ENCODE data around the gene MYO3A. TPM values are rescaled to one million over a fixed set of nuclear protein-coding genes. Genes with fewer than 3 reads are reported as not detected.
"Not testable (repeated sequence)": the region's sequence is repeated elsewhere in the genome, so short reads cannot be mapped to it uniquely, and the experiment has no call there.

The MYO3A gene
- total RNA-seq, 1 experiment from 2014 or later = not detected

GRCh38 chr10:25978771-25979170 is 44.7 kb downstream of the MYO3A start:
- DNase-seq (ENCODE audit: extremely low read depth, low read depth) = no peak

DNA sequence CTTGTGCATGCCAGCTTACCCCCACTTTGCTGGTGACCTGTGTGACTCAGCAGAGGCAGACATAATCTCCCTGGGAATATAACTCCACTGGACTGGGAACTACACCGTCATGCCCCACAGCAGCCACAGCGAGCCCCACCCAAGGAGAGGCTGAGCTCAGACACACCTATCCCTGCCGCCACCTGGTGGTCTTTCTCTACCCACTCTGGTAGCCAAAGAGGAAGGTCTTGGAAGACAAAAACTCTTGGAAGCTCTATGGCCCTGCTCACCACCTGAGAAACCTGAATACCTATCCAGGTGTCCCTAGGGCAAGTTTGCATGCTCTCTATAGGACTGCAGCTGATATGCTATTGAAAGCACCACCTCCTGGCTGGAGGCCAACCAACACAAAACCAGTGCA is 48.1 kb downstream of the MYO3A start:
- no peak for DNase-seq (ENCODE audit: extremely low read depth, low read depth)

- DNase-seq (ENCODE audit: extremely low read depth, low read depth) = no peak
Observed at GRCh38 chr10:25988583-25988982, 54.6 kb downstream of the MYO3A start.

GRCh38 chr10:25989951-25990350 is 55.9 kb downstream of the MYO3A start:
- DNase-seq (ENCODE audit: extremely low read depth, low read depth) = no peak

DNA sequence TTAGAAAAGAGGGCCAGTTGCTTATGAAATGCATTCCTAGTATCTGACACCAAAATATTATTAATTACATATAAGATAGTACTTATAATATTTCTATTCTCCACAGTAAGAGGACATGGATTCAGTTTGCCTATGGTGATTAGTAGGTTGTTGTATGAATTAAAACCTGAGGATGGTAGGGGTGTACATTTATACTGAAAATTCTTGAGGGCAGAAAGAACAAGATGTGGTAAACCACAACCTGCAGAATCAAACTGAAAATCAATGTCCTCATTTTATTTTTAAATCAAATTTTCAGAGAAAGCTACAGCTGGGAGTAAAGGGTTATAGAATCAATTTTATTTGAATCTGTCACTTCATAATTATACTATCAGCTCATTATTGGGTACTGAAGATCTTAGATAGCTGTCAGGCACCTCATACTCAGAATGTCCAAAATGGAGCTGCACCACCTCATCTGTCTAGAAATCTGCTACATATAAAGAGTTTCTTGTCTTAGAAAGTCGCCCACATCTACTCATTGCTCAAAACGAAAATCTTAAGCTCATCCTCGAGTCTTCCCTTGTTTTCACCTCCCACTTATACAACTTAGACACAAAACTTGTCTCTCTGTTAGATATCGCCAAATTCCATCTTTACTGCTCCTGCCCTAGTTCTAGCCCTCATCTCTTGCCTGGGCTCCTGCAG is 65.4 kb downstream of the MYO3A start:
- no peak for DNase-seq (ENCODE audit: extremely low read depth, low read depth)

DNA sequence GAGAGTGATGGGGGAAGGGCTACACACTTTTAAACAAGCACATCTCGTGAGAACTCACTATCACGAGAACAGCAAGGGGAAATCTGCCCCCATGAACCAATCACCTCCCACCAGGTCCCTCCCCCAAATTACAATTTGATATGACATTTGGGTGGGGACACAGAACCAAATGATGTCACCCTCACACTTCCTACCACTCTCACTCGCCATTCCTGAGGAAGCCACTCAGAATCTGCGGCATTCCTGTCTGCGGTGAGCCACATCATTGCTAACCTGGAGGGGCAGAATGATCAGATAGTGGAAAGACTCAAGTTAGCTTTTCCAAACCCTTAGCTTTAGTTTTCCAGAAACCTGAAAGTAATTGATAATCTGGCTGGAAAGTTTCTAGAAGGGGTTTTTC is 66.9 kb downstream of the MYO3A start:
- no peak for DNase-seq (ENCODE audit: extremely low read depth, low read depth)

DNA sequence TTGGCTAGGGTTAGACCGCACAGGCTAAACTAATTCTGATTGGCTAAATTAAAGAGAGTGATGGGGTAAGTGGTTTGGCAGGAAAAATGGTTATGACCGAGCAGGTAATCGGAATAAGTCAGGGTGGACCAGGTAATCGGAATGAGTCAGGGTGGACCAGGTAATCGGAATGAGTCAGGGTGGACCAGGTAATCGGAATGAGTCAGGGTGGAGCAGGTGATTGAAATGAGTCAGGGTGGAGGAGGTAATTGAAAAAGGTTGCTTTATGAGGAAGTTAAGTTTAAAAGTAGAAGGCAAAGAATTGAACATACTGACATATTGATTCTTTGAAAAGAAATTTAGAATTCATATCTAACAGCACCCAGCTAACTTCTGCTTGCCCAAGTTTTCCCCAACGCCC is 68.4 kb downstream of the MYO3A start:
- not testable (repeated sequence) for DNase-seq (ENCODE audit: extremely low read depth, low read depth)

DNA sequence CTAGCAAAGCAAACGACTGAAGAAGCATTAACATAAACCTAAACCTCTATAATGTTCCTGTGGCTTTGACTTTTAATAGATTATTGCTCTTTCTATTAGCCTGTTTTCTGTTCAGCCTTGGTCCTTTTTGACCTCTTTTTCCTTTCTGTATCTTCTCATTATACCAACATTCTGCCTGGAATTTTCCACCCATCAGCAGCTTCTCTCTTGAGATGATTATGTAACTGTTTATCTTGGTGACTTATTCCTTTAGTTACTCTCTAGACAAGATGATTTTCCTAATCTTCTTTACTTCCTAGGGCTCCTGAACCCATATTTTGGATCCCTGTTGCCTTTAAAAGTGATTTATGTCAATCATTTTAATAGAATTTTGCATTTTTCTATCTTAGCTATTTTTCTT is 81.1 kb downstream of the MYO3A start:
- DNase-seq (ENCODE audit: extremely low read depth, low read depth) = no peak

DNA sequence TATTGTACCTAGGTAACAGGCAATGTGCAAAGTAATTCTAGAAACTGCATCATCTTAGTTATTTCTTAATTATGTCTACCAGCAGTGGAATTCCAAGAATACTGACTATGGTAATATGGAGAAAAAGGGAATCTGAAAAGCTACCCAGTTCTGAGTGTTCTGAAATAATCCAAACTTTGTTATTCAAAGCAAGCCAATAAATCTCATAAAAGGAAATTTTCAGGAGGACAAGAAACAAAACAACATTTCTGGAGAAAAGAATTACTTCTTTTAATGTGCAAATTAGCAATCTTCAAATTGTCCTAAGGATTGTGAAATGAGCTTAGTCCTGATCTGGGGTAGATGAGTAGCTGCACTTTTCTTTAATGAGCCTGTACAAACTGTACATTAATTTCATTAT is 88.8 kb downstream of the MYO3A start:
- DNase-seq (ENCODE audit: extremely low read depth, low read depth) = no peak

DNA sequence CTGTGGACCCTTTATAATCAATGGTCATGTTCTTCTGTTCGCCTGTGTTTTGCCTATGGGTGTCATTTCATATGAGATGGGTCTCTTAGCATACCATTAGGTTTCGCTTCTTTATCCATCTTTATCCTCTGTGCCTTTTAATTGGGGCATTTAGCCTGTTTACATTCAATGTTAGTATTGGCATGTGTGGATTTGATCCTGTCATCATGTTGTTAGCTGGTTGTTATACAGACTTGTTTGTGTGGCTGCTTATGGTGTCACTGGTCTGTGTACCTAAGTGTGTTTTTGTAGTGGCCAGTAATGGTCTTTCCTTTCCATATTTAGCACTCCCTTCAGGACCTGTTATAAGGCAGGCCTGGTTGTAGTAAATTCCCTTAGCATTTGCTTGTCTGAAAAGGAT is 90.3 kb downstream of the MYO3A start:
- DNase-seq (ENCODE audit: extremely low read depth, low read depth) = no peak

GRCh38 chr10:26025523-26025922 is 91.5 kb downstream of the MYO3A start:
- DNase-seq (ENCODE audit: extremely low read depth, low read depth) = no peak

DNA sequence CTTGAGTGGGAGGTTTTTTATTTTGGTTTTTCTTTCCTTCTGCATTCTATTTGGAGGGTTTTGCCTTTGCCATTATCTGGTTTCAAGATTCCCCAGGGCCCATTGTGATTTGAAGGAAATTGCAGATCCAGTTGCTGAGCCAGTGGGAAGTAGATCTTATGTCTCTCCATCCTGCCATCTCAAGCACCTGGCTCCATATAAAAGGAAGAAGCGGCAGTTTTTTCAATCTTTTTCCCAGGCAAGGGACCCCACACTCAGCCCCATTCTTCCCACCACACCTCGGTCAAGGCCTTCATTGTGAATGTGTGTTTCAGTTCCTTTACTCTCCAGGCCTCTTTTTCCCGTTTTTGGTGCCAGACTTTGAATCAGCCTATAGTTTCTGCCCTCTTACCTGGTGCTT is 95.8 kb downstream of the MYO3A start:
- DNase-seq (ENCODE audit: extremely low read depth, low read depth) = no peak

- DNase-seq (ENCODE audit: extremely low read depth, low read depth) = no peak
Observed at GRCh38 chr10:26031300-26031699, 97.3 kb downstream of the MYO3A start.

DNA sequence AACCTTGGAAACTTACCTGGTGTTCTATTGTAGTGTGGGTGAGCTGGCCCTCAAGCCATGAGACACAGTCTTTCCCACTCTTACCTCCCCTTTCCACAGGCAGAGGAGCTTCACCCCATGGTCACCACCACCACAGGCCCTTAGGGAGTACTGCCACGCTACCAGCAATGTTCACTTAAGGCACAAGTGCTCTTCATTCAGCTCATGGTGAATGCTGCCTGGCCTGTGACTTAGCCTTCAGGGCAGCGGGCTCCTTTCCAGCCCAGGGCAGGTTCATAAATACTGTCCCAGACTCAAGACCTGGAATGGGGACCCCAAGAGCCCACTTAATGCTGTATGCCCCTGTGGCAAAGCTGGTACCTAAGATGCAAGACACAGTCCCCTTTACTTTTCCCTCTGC is 109.4 kb downstream of the MYO3A start:
- DNase-seq (ENCODE audit: extremely low read depth, low read depth) = no peak

DNA sequence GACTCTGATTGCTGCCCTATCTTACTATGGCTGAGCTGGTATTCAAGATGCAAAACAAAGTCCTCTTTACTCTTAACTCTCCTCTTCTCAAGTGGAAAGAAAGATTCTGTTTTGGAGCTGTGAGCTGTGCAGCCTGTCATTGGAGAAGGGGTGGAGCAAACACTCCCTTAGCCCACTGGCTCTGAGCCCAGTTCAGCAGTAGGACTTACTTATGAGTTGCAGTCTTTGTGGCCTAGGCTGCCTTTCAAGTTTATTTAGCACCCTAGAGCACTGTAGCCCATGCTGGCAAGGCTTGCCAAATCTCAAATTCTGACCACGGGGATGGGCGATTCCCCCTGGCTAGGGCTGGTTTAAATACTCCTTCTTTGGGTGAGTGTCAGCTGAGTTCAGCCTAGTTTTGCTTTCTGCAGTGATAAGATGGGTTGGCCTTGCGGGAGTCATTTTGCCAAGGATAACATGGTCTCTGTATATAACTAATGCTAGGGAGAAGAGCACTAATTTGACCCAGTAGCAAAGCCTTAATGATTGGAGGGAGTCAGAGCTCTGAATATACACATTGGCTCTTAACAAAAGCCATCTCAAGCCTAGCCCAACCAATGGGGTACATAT is 110.2 kb downstream of the MYO3A start:
- DNase-seq (ENCODE audit: extremely low read depth, low read depth) = no peak

DNA sequence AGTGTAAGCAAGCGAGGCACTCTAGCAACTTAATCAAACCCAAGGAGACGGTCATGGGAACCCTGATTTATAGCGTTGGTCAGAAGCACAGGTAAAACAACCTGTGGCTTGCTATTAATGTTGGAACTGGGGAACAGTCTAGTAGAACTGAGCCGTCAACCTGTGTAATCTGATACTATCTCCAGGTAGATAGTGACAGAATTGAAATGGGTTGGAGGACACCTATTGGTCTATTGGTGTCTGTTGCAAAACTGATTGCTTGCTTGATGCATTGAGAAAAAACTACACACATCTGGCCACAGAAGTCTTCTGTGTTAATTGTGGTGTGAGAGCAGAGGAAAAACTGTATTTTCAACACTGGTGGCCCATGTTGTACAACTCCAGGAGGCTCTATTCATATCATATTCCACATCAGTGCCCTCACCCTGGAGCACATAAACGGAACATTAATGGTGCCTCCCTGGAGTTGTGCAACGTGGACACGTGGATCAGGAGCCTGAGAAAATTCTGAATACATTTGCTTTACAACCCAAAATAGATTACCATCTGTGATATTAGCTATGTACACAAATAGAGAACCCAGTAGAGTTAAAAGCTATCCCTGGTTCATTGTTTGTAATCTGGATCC is 112.2 kb downstream of the MYO3A start:
- no peak for DNase-seq (ENCODE audit: extremely low read depth, low read depth)

DNA sequence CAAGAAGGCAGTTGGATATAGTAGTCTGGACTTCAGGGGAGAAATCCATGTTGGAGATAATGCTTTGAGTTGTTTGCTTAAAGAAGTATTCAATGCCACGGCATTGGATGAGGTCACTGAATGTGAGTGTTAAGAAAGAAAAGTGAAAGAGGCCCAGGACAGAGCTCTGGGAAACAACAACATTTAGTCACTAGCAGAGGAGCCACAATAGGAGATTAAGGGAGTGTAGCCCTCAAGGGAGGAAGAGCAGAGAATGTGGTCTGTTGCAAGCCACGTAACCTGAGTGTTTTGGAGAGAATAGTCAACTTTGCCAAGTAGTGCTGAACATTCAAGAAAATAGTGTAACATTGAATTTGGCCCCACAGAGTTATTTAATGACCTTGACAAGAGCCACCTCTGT is 114.7 kb downstream of the MYO3A start:
- no peak for DNase-seq (ENCODE audit: extremely low read depth, low read depth)

GRCh38 chr10:26052326-26052725 is 118.3 kb downstream of the MYO3A start:
- DNase-seq (ENCODE audit: extremely low read depth, low read depth) = no peak

DNA sequence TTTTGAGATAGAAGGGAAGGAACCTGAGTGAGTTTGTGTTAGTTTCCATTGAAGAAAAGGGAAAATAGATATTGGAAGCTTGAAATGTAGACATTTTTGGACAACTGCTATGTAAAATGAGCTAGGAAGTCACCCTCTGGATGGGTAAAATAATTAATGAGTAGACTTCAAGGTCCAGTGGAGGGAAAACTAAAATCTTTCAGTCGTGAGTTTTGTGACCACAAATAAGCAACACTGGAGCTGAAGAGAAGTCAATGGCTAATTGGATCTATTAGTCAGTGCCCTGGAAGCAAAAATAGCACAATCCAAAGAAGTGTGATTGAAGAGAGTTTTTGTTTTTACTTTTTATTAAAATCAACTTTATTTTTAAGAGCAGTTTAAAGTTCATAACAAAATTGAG is 123.4 kb downstream of the MYO3A start:
- DNase-seq (ENCODE audit: extremely low read depth, low read depth) = no peak

DNA sequence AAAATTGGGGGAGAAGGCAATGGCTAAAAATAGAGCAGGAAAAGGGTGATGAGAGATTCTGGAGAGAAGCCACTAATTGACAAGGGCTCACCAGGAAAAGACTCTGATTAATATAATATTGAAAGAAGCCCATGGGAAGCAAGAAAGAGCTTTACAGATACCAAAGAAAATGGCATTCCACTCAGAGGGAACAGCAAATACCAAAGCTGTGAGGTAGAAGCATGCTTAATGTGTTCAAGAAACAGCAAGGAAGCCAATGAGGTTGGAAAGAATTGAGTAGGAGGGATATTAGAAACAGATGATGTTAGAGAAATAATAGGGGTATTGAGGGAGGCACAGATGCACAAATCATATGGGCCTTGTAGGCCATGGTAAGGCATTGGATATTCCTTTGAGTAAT is 130.1 kb downstream of the MYO3A start:
- DNase-seq (ENCODE audit: extremely low read depth, low read depth) = no peak

GRCh38 chr10:26067680-26068079 is 133.7 kb downstream of the MYO3A start:
- DNase-seq (ENCODE audit: extremely low read depth, low read depth) = no peak

- DNase-seq (ENCODE audit: extremely low read depth, low read depth) = not testable (repeated sequence)
Observed at GRCh38 chr10:26080971-26081370, 146.9 kb downstream of the MYO3A start.

All from NCI-H460 (cell line).